ENCODE data around the gene LIPK.
"Not testable (repeated sequence)": the region's sequence is repeated elsewhere in the genome, so short reads cannot be mapped to it uniquely, and the experiment has no call there.

LIPK gene

GRCh38 chr10:88705958-88706357 is at the start of gene LIPK:
TSS of gene LIPK (plus strand) at chr10:88706249. CDS start at chr10:88724544, 18,295 bp downstream.
- H3K4me2 ChIP-seq = no peak within 1 kb of the TSS
- no peak for TF ChIP-seq Cebpa-rat (IDR thresholded peaks at IDR 0.05)
- H3K27me3 ChIP-seq = no peaks in the 10 kb centered on the region
- no peaks in the 10 kb centered on the region for H3K9me3 ChIP-seq
- H4K20me1 ChIP-seq = no peaks in the 10 kb centered on the region
- no peak within 1 kb of the TSS for H3K4me3 ChIP-seq
- no peaks in the 10 kb centered on the region for H3K4me1 ChIP-seq
- H3K27ac ChIP-seq = no peak within 1 kb of the TSS
- H3K36me3 ChIP-seq = no peaks in the 10 kb centered on the region
- H3K9ac ChIP-seq = no peak within 1 kb of the TSS

- H4K20me1 ChIP-seq = no peaks in the 10 kb centered on the region
- H3K4me2 ChIP-seq = no peak overlapping the region
- H3K27ac ChIP-seq = no peak overlapping the region
- no peak for TF ChIP-seq Cebpa-rat (IDR thresholded peaks at IDR 0.05)
- no peak overlapping the region for H3K9ac ChIP-seq
- no peaks in the 10 kb centered on the region for H3K9me3 ChIP-seq
- no peaks in the 10 kb centered on the region for H3K27me3 ChIP-seq
- H3K4me3 ChIP-seq = no peak overlapping the region
- peaks cover 16% of the 10 kb centered on the region for H3K4me1 ChIP-seq
- H3K36me3 ChIP-seq = no peaks in the 10 kb centered on the region
Observed at GRCh38 chr10:88657901-88658300, 48.1 kb upstream of the LIPK start.

- Histone ChIP-seq H3K9ac (no peak overlapping the region), H3K4me1 (peaks cover 16% of the 10 kb centered on the region), H3K27me3 (no peaks in the 10 kb centered on the region), H3K27ac (no peak overlapping the region), H3K9me3 (0 out of 2 replicates have a peak, but pooled peaks cover 4% of the 10 kb centered on the region), H3K4me2 (peak overlapping the region; percentile 38; the same call in 1 of the 2 replicates), H3K4me3 (no peak overlapping the region), H4K20me1 (no peaks in the 10 kb centered on the region), H3K36me3 (no peaks in the 10 kb centered on the region)
- TF ChIP-seq Cebpa-rat (IDR thresholded peaks at IDR 0.05) = no peak
Observed at GRCh38 chr10:88659725-88660597, 46.1 kb upstream of the LIPK start.

- Histone ChIP-seq H3K36me3 (no peaks in the 10 kb centered on the region), H3K4me3 (no peak overlapping the region), H3K9ac (no peak overlapping the region), H3K4me2 (no peak overlapping the region; the same call in 1 of the 2 replicates), H3K27ac (no peak overlapping the region), H3K4me1 (peaks cover 16% of the 10 kb centered on the region), H3K27me3 (no peaks in the 10 kb centered on the region), H4K20me1 (no peaks in the 10 kb centered on the region), H3K9me3 (0 out of 2 replicates have a peak, but pooled peaks cover 4% of the 10 kb centered on the region)
- TF ChIP-seq Cebpa-rat (IDR thresholded peaks at IDR 0.05) = no peak
Observed at GRCh38 chr10:88660598-88660884, 45.5 kb upstream of the LIPK start.

- 0 out of 2 replicates have a peak, but pooled peaks cover 4% of the 10 kb centered on the region for H3K9me3 ChIP-seq
- H3K4me1 ChIP-seq = peaks cover 16% of the 10 kb centered on the region
- H4K20me1 ChIP-seq = no peaks in the 10 kb centered on the region
- H3K27me3 ChIP-seq = no peaks in the 10 kb centered on the region
- no peaks in the 10 kb centered on the region for H3K36me3 ChIP-seq
- no peak overlapping the region for H3K27ac ChIP-seq
- no peak overlapping the region for H3K4me2 ChIP-seq
- TF ChIP-seq Cebpa-rat (IDR thresholded peaks at IDR 0.05) = no peak
- H3K9ac ChIP-seq = no peak overlapping the region
- no peak overlapping the region for H3K4me3 ChIP-seq
Observed at GRCh38 chr10:88661018-88661417, 45.0 kb upstream of the LIPK start.

- H3K4me1 ChIP-seq = peaks cover 16% of the 10 kb centered on the region
- 0 out of 2 replicates have a peak, but pooled peaks cover 4% of the 10 kb centered on the region for H3K9me3 ChIP-seq
- no peak overlapping the region for H3K9ac ChIP-seq
- no peak overlapping the region for H3K4me2 ChIP-seq
- no peaks in the 10 kb centered on the region for H3K36me3 ChIP-seq
- no peak overlapping the region for H3K4me3 ChIP-seq
- H4K20me1 ChIP-seq = no peaks in the 10 kb centered on the region
- no peak overlapping the region for H3K27ac ChIP-seq
- H3K27me3 ChIP-seq = no peaks in the 10 kb centered on the region
- no peak for TF ChIP-seq Cebpa-rat (IDR thresholded peaks at IDR 0.05)
Observed at GRCh38 chr10:88661577-88661976, 44.5 kb upstream of the LIPK start.

GRCh38 chr10:88663153-88663552 is 42.9 kb upstream of the LIPK start:
- H3K36me3 ChIP-seq, H3K9ac ChIP-seq, H3K27ac ChIP-seq, H3K4me3 ChIP-seq, H3K4me2 ChIP-seq, H4K20me1 ChIP-seq, H3K27me3 ChIP-seq, H3K9me3 ChIP-seq: not testable (repeated sequence)
- H3K4me1 ChIP-seq = peaks cover 20% of the 10 kb centered on the region

- Histone ChIP-seq H3K4me1 (peaks cover 30% of the 10 kb centered on the region), H3K27ac (no peak within 1 kb of the TSS), H3K4me2 (no peak within 1 kb of the TSS), H3K9me3 (0 out of 2 replicates have a peak, but pooled peaks cover 4% of the 10 kb centered on the region), H3K4me3 (no peak within 1 kb of the TSS), H3K27me3 (no peaks in the 10 kb centered on the region), H3K36me3 (no peaks in the 10 kb centered on the region), H4K20me1 (no peaks in the 10 kb centered on the region), H3K9ac (no peak within 1 kb of the TSS)
- TF ChIP-seq Cebpa-rat (IDR thresholded peaks at IDR 0.05) = no peak
Observed at GRCh38 chr10:88664142-88664541, 41.9 kb upstream of the LIPK start, which contains the start of gene LIPF. TSS of gene LIPF (plus strand) at chr10:88664442. CDS start at chr10:88667298, 2,856 bp downstream.

- Histone ChIP-seq H3K4me1 (peaks cover 17% of the 10 kb centered on the region), H3K9ac (no peak overlapping the region), H3K36me3 (no peaks in the 10 kb centered on the region), H3K27me3 (no peaks in the 10 kb centered on the region), H4K20me1 (no peaks in the 10 kb centered on the region), H3K4me2 (peak overlapping the region; percentile 49), H3K27ac (peak overlapping the region; percentile 49), H3K9me3 (0 out of 2 replicates have a peak, but pooled peaks cover under 1% of the 10 kb centered on the region), H3K4me3 (no peak overlapping the region)
- TF ChIP-seq Cebpa-rat (IDR thresholded peaks at IDR 0.05) = no peak
Observed at GRCh38 chr10:88668465-88668864, 37.6 kb upstream of the LIPK start.

GRCh38 chr10:88670497-88670896 is 35.6 kb upstream of the LIPK start:
- TF ChIP-seq Cebpa-rat (IDR thresholded peaks at IDR 0.05) = no peak
- Histone ChIP-seq H4K20me1 (no peaks in the 10 kb centered on the region), H3K9me3 (no peaks in the 10 kb centered on the region), H3K4me1 (peaks cover 17% of the 10 kb centered on the region), H3K27me3 (no peaks in the 10 kb centered on the region), H3K9ac (no peak overlapping the region), H3K36me3 (no peaks in the 10 kb centered on the region), H3K27ac (no peak overlapping the region), H3K4me3 (no peak overlapping the region), H3K4me2 (no peak overlapping the region)

All from BLaER1 (cell line).